Esophagus squamous epithelium (tissue), 5 donors: ENCODE measurements around the gene NAXE. TPM values are rescaled to one million over a fixed set of nuclear protein-coding genes. Genes with fewer than 3 reads are reported as not detected.

Experiments
- DNase-seq: peaks from one replicate; lab custom pipeline; 2025; lab: John Stamatoyannopoulos, UW
- H3K27ac ChIP-seq, 4 donors: fragments of 200-600 bp; sonication (generic); one replicate each; pipeline ENCODE4 v1.5.1; 2016 to 2019; ENCODE audit warnings: mild to moderate bottlenecking in 1 of 4
- H3K27me3 ChIP-seq, 4 donors: fragments of 200-600 bp; sonication (generic); 1 replicate in 3 of 4; 2 replicates in 1 of 4; pipeline versions ENCODE4 v1.5.1 to v1.6.0; 2017 to 2021; ENCODE audit warnings: antibody characterized with exemption in 1 of 4
- H3K36me3 ChIP-seq, 3 donors: fragments of 200-600 bp; sonication (generic); one replicate each; pipeline ENCODE4 v1.5.1; 2016 to 2019
- H3K4me1 ChIP-seq, 3 donors: fragments of 200-600 bp; sonication (generic); one replicate each; pipeline ENCODE4 v1.5.1; 2017 to 2019
- H3K4me3 ChIP-seq, 4 donors: fragments of 200-600 bp; sonication (generic); 1 replicate in 3 of 4; 2 replicates in 1 of 4; pipeline ENCODE4 v1.5.1; 2016 to 2019; ENCODE audit warnings: mild to moderate bottlenecking in 2 of 4, moderate library complexity in 1 of 4
- H3K9me3 ChIP-seq, 3 donors: fragments of 200-600 bp; sonication (generic); one replicate each; pipeline ENCODE4 v1.5.1; 2016 to 2019
- CTCF ChIP-seq, 6 experiments: fragments of 450-650 bp in 4 of 6; fragments of 200-600 bp in 2 of 6; sonication (generic) in 2 of 6; IDR thresholded peaks; one replicate each; pipeline ENCODE4 v1.5.1; 2016 to 2019; ENCODE audit warnings: antibody characterized with exemption in 6 of 6, mild to moderate bottlenecking in 4 of 6, moderate library complexity in 4 of 6
- POLR2A ChIP-seq, 4 donors: fragments of 450-650 bp; IDR thresholded peaks; one replicate each; pipeline ENCODE4 v1.6.1; 2017; ENCODE audit warnings: antibody characterized with exemption in 4 of 4, mild to moderate bottlenecking in 4 of 4, moderate library complexity in 3 of 4
- WGBS, 2 donors: methylation state at CpG; one replicate each; pipeline ENCODE4 v1.1.5; 2018; 5-methylcytosine and 5-hydroxymethylcytosine counted together
- intact Hi-C: fragments of 100-400 bp; cut with DNase I; formaldehyde crosslinking; loops from one replicate; pipeline ENCODE4 v1.15.0; 2022
- total RNA-seq, 4 donors: library from RNA; depleted of rRNA; stranded (reverse); fragments of >200 nt; gene quantifications; one replicate each; pipeline ENCODE4 v1.1.0, GENCODE V29; 2016
- donor health status: DM: yes; HTN: yes; CAD: no.

NAXE gene
- total RNA-seq, 4 donors from 2014 or later, result 36.5 to 64.4 (median 52.8) TPM

GRCh38 chr1:156595016-156595415 is 3.4 kb downstream of the NAXE start:
- no peak for DNase-seq
- Histone ChIP-seq H3K4me3 (no peak overlapping the region), H3K27ac (no peak overlapping the region), H3K27me3 (no peaks in the 10 kb centered on the region), H3K4me1 (peaks cover 6 to 30% (median 20%) of the 10 kb centered on the region in 3 donors), H3K36me3 (peaks cover 7 to 70% (median 9%) of the 10 kb centered on the region in 3 donors), H3K9me3 (no peaks in the 10 kb centered on the region)
- WGBS, 2 donors, result 78 to 83% methylated on average over 2 of the region's 2 CpGs
- intact Hi-C loops, result no loop called here
- TF ChIP-seq POLR2A (IDR thresholded peaks at IDR 0.05) (no peak), CTCF (IDR thresholded peaks at IDR 0.05) (no peak)

- 95% methylated on average over 2 of the region's 3 CpGs; no CpG with 5 or more reads in 1 of the 2 donors for WGBS, 2 donors
- H3K4me1 ChIP-seq, result peaks cover 16 to 30% (median 24%) of the 10 kb centered on the region in 3 donors
- no peaks in the 10 kb centered on the region for H3K27me3 ChIP-seq
- no peaks in the 10 kb centered on the region for H3K9me3 ChIP-seq
- no peak for DNase-seq
- H3K4me3 ChIP-seq, result no peak overlapping the region
- peaks cover 7 to 70% (median 9%) of the 10 kb centered on the region in 3 donors for H3K36me3 ChIP-seq
- no peak for TF ChIP-seq POLR2A (IDR thresholded peaks at IDR 0.05)
- TF ChIP-seq CTCF (IDR thresholded peaks at IDR 0.05), result no peak
- H3K27ac ChIP-seq, result no peak overlapping the region
- intact Hi-C loops, result no loop called here
Measured at GRCh38 chr1:156596426-156596825, 4.8 kb downstream of the NAXE start.

- H3K27me3 ChIP-seq, result no peaks in the 10 kb centered on the region
- no peak for TF ChIP-seq CTCF (IDR thresholded peaks at IDR 0.05)
- no peak for TF ChIP-seq POLR2A (IDR thresholded peaks at IDR 0.05)
- intact Hi-C loops, result no loop called here
- H3K27ac ChIP-seq, result no peak overlapping the region
- WGBS, 2 donors, result 83 to 85% methylated on average over 3 to 5 of the region's 5 CpGs
- H3K4me3 ChIP-seq, result no peak overlapping the region
- H3K4me1 ChIP-seq, result peaks cover 17 to 33% (median 25%) of the 10 kb centered on the region in 3 donors
- no peak for DNase-seq
- peaks cover 7 to 65% (median 9%) of the 10 kb centered on the region in 3 donors for H3K36me3 ChIP-seq
- no peaks in the 10 kb centered on the region for H3K9me3 ChIP-seq
Measured at GRCh38 chr1:156598125-156598524, 6.5 kb downstream of the NAXE start.

- intact Hi-C loops, result no loop called here
- peaks cover 7 to 58% (median 9%) of the 10 kb centered on the region in 3 donors for H3K36me3 ChIP-seq
- no peaks in the 10 kb centered on the region for H3K27me3 ChIP-seq
- 71 to 95% methylated on average over 2 to 3 of the region's 4 CpGs for WGBS, 2 donors
- H3K9me3 ChIP-seq, result no peaks in the 10 kb centered on the region
- no peak for TF ChIP-seq POLR2A (IDR thresholded peaks at IDR 0.05)
- TF ChIP-seq CTCF (IDR thresholded peaks at IDR 0.05), result no peak
- no peak for DNase-seq
- H3K4me3 ChIP-seq, result no peak overlapping the region
- H3K4me1 ChIP-seq, result peaks cover 17 to 31% (median 25%) of the 10 kb centered on the region in 3 donors
- H3K27ac ChIP-seq, result no peak overlapping the region
Measured at GRCh38 chr1:156598731-156599432, 7.3 kb downstream of the NAXE start.

GRCh38 chr1:156599811-156600210 is 8.2 kb downstream of the NAXE start:
- WGBS, 2 donors, result 43 to 52% methylated on average over 2 to 3 of the region's 3 CpGs
- intact Hi-C loops, result loop anchor here (5.0 kb wide), 1 partner anchor 143 kb away; no protein-coding TSS in a partner anchor
- H3K9me3 ChIP-seq, result no peaks in the 10 kb centered on the region
- DNase-seq, result no peak
- no peak overlapping the region for H3K4me3 ChIP-seq
- H3K36me3 ChIP-seq, result peaks cover 7 to 49% (median 9%) of the 10 kb centered on the region in 3 donors
- TF ChIP-seq POLR2A (IDR thresholded peaks at IDR 0.05), result no peak
- peak in 2 of 6 experiments; percentile 8 to 49 for TF ChIP-seq CTCF (IDR thresholded peaks at IDR 0.05)
- H3K4me1 ChIP-seq, result peaks cover 17 to 31% (median 25%) of the 10 kb centered on the region in 3 donors
- H3K27me3 ChIP-seq, result no peaks in the 10 kb centered on the region
- H3K27ac ChIP-seq, result no peak overlapping the region
